HG02623 (cell line): ENCODE measurements around the gene IL17REL.
"Not testable (repeated sequence)": the region's sequence is repeated elsewhere in the genome, so short reads cannot be mapped to it uniquely, and the experiment has no call there.

Experiments used
- ATAC-seq: cut with Tn5 transposase; IDR thresholded peaks from one replicate; pipeline ENCODE4 v1.9.1; 2021; ENCODE audit warnings: moderate library complexity; ENCODE audit not compliant: unreplicated experiment

The IL17REL gene

DNA sequence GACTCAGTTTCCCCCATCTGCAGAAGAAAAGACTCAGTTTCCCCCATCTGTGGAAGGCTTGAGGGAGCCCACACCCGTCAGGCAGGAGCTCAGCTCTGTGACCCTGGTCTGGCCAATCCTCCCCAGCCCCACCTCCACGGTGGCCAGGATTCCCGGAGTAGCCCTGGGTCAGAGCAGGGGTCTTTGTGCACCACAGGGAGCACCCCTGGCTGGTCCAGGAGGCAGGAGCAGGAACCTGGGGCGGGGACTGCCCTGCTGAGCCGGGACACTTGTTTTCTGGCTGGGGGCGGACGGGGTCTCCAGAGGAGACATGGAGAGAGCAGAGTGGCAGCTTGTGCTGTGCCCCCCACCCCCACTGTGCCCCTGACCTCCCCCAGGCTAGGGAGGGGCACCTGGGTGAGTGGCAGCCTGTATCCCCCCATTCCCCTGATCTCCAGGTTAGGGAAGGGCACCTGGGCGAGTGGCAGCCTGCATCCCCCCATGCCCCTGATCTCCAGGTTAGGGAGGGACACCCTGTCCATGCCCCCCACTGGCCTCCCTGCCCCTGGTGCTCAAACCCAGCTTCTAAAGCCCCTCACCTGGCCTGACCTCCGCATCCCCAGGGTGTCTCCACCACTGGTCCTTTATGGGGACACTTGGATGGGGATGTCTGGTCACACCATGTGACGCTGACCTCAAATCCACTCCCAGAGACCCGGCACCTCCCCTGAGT is 18.8 kb downstream of the IL17REL start:
- no peak for ATAC-seq

DNA sequence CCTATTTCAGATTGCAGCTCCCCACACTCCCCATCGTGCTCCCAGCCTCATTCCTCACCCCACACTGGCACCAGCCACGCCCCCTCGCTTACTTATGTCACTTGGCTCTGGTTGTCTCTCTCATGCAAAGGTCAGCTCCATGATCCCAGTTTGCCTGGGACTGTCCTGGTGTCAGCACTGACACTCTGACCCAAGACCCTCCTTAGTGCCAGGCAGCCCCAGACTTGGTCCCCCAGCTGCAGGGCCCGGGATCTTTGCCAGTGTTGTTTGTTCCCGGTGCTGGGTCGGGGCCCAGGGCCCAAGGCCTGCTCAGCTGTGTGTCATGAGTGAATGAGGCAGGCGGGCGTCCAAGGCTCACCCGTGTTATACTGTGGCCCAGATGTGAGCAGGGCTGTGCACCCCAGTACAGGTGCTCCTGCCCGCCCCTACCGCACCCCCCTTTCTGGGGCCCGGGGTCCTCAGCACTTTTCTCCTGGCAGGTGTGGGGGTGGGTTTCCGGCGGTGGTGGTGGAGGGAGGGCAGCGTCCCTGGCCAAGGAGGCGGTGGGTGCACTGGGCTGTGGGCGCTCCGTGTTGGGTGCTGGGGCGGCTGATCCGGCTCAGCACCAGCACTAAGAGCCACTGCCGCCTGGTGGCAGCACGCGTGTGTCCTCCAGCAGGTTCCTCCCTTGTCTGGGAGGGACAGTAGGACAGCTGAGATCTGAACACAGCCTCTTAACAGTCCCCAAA is 19.5 kb downstream of the IL17REL start:
- ATAC-seq: no peak

GRCh38 chr22:49991907-49992533 is 20.5 kb downstream of the IL17REL start:
- ATAC-seq: no peak

- ATAC-seq: no peak
Observed at GRCh38 chr22:49991167-49991566, 21.4 kb downstream of the IL17REL start.

- not testable (repeated sequence) for ATAC-seq
Observed at GRCh38 chr22:49989826-49990225, 22.7 kb downstream of the IL17REL start.

- ATAC-seq: no peak
Observed at GRCh38 chr22:49986325-49986724, 26.2 kb downstream of the IL17REL start.

DNA sequence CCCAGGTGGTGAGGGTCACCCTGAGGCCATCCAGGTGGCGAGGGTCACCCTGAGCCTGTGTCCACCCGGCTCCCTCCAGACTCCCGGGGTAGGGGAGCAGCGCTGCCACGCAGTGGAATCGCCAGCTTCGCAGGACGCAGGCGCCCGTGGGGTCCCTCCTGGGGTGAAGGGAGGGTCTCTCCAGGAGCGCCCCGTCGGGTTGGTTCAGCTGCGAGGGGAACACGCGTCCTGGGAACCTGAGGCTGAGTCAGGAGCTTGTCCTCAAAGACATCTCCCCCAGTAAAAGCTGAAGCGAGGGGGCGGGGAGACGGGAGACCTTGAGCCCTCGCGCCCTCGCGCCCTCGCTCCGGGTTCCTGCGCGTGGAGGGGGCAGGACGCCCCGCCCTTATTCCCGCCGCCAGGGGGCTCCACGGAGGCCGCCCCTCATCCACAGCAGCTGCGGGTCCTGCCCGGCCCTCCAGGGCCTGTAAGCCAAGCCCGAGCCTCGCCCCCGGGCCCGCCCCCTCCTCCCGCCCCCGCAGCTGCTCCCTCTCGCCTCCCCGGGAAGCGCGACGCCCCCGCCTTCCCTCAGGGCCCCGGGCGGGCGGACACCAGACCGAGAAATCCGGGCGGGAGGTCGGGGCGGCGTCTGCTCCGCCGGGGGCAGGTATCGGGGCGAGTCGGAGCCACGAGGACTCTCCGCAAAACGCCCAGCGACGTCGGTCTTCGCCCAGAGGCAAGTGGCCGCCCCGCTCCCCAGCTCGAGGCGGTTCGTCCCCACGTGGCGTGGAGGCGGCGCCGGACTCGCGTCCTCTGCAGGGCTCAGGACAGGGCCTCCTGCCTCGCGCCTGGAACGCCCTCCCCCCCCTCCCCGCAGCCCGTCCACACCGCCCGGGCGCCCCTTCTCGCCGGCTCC is 29.2 kb downstream of the IL17REL start:
- no peak for ATAC-seq

DNA sequence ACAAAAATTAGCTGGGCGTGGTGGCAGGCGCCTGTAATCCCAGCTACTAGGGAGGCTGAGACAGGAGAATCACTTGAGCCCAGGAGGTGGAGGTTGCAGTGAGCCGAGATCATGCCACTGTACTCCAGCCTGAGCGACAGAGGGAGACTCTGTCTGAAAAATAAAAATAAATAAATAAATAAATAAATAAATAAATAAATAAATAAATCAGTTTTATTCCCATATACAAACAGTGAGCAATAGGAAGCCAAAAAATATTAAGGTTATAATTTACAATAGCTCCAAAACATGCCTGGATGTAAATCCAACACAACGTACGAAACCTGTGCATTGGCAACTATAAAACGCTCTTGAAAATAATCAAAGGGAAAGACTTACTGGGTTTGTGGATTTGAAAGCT is 30.8 kb downstream of the IL17REL start:
- ATAC-seq: not testable (repeated sequence)

DNA sequence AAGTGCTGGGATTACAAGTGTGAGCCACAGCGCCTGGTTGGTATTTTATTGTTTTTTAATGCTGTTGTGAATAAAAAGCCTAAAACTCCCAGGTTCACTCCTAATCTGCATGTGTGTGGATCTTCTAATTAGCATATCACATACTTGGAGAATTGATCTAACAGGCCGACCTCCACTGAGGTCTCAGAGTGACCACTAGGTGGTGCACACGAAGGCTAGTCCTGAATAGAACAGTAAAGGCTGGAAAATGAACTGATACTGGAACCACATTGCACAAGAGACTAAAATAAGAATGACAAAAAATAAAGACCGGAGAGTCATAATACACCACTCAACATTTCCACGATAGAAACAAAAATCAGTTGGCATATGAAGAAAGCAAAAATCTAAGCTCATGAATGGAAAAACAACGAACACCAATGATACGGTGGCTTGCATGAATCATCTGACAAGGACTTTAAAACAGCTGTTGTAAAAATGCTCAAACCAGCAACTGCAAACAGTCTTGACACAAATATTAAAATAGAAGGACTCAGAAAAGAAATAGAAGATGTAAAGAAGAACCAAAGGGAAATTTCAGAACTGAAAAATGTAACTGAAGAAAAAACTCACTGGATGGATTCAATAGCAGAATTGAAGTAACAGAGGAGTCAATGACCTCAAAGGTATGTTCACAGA is 32.8 kb downstream of the IL17REL start:
- ATAC-seq: no peak

GRCh38 chr22:49977578-49977977 is 35.0 kb downstream of the IL17REL start:
- no peak for ATAC-seq

DNA sequence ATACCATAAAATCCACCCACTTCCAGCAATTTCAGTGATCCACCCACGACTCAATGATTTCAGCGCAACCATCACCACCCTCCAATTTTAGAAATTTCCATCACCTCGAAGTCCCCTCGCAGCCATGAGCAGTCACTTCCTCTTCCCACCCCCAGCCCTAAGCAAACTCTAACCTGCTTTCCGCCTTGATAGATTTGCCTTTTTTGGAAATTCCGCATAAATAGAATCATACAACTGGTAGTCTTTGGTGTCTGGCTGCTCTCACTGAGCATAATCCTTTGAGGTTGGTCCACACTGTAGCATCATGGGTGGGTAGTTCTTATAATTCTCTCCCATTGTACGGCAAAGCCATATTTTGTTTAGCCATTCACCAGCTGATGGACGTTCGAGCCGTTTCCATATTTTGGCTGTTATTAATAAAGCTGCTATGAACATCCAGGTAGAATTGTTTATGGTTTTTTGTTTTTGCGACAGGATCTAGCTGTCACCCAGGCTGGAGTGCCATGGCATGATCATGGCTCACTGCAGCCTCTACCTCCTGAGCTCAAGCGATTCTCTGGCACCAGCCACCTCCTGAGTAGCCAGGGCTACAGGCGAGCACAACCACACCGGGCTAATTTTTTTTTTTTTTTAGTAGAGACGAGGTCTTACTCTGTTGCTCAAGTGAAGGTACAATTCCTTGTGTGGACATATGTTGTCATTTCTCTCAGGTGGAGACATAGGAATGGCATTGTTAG is 36.0 kb downstream of the IL17REL start:
- ATAC-seq: no peak

DNA sequence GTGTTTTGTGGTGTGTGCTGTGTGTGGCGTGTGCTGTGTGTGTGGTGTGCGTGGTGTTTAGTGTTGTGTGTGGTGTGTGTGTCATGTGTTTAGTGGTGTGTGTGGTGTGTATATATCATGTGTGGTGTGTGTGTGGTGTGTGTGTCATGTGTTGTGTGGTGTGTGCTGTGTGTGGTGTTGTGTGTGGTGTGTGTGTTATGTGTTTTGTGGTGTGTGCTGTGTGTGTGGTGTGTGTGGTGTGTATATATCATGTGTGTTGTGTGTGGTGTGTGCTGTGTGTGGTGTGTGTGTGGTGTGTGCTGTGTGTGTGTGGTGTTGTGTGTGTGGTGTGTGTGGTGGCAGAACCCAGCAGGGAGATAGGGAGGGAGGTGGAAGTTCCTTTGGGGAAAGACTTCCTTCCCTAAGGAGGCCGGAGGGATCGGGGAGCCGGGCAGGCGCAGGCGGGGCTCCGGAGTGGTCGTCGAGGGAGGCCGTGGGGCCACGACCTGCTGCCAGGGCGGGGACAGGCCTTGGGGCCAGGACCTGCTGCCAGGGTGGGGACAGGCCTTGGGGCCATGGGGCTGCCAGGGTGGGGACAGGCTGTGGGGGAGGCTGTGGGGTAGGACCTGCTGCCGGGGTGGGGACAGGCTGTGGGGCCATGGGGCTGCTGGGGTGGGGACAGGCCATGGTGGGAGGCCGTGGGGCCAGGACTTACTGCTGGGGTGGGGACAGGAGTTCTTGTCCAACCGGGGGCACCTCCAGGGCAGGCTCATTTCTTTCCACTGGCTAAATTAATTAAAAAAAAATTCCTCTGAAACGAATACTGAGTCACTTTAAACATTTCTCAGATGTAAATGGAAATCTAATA is 36.8 kb downstream of the IL17REL start:
- no peak for ATAC-seq

DNA sequence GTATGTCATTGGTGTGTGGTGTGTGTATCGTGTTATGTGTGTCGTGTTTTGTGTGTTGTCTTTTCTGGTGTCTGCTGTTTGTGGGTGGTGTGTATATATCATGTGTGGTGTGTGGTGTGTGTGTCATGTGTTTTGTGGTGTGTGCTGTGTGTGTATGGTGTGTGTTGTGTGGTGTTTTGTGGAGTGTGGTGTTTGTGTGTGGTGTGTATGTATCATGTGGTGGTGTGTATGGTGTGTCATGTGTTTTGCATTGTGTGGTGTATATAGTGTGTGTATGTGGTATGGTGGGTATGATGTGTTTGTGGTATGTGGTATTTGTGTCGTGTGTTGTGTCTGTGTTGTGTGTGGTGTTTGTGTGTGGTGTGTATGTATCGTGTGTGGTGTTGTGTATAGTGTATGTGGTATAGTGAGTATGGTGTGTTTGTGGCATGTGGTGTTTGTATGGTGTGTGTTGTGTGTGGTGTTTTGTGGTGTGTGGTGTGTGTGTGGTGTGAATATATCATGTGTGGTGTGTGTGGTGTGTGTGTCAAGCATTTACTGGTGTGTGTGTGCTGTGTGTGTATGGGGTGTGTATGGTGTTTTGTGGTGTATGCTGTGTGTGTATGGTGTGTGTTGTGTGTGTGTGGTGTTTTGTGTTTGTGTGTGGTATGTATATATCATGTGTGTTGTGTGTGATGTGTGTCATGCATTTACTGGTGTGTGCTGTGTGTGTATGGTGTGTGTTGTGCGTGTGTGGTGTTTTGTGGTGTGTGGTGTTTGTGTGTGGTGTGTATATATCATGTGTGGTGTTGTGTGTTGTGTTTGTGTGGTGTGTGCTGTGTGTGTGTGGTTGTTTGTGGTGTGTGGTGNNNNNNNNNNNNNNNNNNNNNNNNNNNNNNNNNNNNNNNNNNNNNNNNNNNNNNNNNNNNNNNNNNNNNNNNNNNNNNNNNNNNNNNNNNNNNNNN is 39.3 kb downstream of the IL17REL start:
- ATAC-seq: no peak

- no peak for ATAC-seq
Observed at GRCh38 chr22:49972163-49973017, 40.2 kb downstream of the IL17REL start.

DNA sequence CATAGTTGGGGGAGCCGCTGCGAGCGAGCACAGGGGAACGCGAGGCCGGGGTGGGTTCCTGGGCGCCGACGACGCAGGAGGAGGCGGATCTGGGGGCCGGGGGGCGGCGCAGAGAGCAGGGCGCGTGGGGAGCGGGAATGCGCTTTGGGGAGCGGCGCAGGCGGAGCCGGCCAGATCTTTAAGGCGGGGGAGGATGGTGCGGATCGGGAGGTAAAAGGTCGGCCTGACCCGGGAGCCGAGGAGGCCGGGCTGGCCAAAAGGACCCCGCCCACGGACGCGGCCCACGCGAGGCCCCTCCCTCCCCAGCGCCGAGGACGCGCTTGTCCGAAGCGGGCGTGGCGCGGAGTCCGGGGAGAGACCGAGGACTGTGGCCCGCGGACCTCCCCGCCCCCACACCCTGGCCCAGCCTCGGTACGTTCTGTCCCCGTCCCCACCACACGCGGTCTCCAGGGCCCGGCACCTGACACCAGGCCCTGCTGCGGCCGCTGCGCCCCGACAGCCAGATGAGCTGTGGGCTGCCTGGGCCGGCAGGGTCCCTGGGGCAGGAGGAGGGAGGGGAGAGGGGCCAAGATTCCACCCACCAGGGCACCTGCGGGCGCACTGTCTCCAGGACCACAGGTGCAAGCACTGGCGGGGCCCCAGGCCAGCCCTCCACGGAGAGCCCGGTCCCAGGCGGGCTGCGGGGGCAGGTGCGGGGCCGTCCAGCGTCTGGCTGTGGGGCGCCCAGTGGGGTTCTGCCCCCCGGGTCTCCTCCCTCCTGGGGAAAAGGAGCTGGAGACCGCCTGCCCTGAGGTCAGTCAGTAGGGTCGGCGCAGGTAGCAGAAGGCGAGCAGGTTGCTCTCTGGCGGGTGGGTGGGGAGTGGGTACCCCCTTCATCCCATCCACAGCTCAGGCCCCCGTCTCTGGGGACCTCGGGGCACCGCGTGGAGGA is 41.1 kb downstream of the IL17REL start:
- peak; percentile 37 for ATAC-seq
